HUES64 (cell line): Measurements from ENCODE around the gene HSFX1.
"Not testable (repeated sequence)": the region's sequence is repeated elsewhere in the genome, so short reads cannot be mapped to it uniquely, and the experiment has no call there.

Source experiments
- H3K27ac ChIP-seq: 2 replicates; pipeline ENCODE4 v1.7.0; 2013; ENCODE audit warnings: low read depth, low read length, inconsistent platforms
- H3K27me3 ChIP-seq: 2 replicates; pipeline ENCODE4 v1.6.1; 2013; ENCODE audit warnings: mild to moderate bottlenecking, low read length; ENCODE audit not compliant: insufficient read depth
- H3K36me3 ChIP-seq: 2 replicates; pipeline ENCODE4 v1.6.1; 2013; ENCODE audit warnings: mild to moderate bottlenecking, low read length; ENCODE audit not compliant: insufficient read depth
- H3K4me1 ChIP-seq: 2 replicates; pipeline ENCODE4 v1.6.1; 2013; ENCODE audit warnings: mild to moderate bottlenecking, low read length, moderate library complexity; ENCODE audit not compliant: insufficient read depth
- H3K4me3 ChIP-seq: 2 replicates; pipeline ENCODE4 v1.5.1; 2013; ENCODE audit warnings: mild to moderate bottlenecking, low read length, moderate library complexity
- H3K9ac ChIP-seq: 2 replicates; pipeline ENCODE4 v1.6.1; 2013; ENCODE audit warnings: mild to moderate bottlenecking, low read depth, low read length
- H3K9me3 ChIP-seq: 2 replicates; pipeline ENCODE4 v1.6.1; 2013; ENCODE audit warnings: low read depth, low read length; ENCODE audit not compliant: insufficient read depth
- WGBS: fragments of 150-250, 120-280 bp; methylation state at CpG from one replicate; pipeline ENCODE4 v1.1.7; 2013; ENCODE audit warnings: missing lambda C conversion rate; 5-methylcytosine and 5-hydroxymethylcytosine counted together

HSFX1 gene

DNA sequence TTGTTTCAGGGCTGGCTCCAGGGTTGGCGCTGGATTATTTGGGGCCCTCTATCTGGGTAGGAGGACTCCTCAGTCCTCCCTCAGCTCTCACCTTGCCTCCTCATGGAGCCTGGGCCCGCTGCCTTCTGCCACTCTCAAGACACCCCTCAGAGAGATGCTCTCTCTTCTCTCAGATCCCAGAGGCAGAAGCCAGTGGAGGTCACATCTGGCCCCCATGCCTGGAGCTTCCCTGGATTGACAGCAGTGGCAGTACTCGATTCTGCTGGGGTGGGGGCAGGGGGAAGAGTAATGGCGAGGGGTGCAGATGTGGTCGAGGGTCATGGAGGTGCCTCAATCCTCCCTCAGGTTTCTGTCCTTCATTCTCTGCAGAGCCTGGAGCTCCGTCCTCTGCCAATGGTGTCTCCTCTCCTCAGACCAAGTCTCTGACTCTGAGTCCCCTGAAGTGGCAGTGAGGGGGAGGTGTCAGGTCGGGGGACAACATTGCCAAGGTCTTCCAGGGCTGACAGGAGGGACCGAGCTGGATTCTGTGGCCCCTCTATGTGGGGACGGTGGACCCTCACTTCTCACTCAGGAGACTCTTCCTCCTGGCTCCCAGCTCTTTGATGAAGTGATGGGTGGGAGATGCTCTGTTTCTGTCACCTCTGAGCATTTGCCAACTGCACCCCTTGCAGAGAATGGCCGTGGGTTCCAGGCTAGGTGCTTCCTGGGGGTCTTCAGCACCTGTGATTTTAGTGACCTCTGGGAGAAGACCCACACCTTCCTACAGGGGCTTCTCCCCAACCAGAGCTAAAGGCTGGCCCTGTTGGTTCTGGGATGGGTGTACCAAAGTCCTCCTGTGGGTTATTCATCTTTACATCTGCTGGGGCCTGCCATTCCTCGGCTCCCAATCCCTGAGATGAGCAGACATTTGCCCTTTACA lies 10.9 kb upstream of the HSFX1 start:
- Histone ChIP-seq H3K36me3 (no peaks in the 10 kb centered on the region), H3K27ac (no peak overlapping the region), H3K9me3 (no peaks in the 10 kb centered on the region), H3K27me3 (no peaks in the 10 kb centered on the region), H3K9ac (no peak overlapping the region), H3K4me3 (no peak overlapping the region), H3K4me1 (no peaks in the 10 kb centered on the region)
- WGBS: 84% methylated on average over 5 of the region's 11 CpGs

DNA sequence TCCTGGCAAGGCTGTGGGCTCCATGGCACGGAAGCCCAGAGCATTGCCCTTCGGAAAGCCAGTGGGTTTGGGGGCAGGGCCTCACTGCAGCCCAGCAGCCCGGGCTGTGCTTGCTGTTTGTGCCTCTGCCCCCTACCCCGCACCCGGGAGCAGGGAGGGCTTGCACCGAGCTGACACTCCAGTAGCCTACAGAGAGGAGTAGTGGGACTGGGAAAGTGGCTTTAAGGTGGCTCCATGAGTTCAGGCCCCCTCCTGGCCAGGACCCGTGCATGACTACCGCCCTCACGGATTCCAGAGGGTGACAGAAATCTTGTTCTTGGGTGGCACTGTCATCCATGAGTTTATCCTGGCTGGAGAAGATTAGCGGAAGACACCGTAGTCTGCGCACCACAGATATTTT lies 3.5 kb upstream of the HSFX1 start:
- H3K4me3 ChIP-seq, H3K4me1 ChIP-seq, H3K36me3 ChIP-seq, H3K9me3 ChIP-seq, H3K27me3 ChIP-seq, H3K27ac ChIP-seq, H3K9ac ChIP-seq: not testable (repeated sequence)
- no CpG with 5 or more reads among the region's 12 CpGs for WGBS

DNA sequence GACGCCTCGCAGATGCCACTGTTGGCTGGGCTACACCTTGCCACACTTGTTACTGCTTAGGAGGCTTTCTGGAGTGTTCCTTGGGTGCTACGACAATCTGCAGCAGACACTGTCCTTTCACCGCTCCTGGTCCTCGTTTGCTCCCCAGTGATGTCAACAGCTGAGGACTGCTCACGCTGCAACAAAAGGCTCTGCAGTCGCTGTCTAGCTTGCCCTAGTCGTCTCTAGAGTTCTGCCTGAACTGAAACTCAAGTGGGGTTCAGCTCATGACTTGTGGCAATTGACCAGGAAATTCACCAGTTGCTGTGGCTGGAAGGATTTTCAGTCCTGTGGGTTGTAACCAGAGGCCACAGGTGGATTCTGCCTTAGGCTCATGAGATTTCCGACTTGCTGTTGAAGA lies 842 bp upstream of the HSFX1 start:
- H3K27ac ChIP-seq, H3K9ac ChIP-seq, H3K9me3 ChIP-seq, H3K4me1 ChIP-seq, H3K36me3 ChIP-seq, H3K4me3 ChIP-seq, H3K27me3 ChIP-seq: not testable (repeated sequence)
- WGBS: no CpG with 5 or more reads among the region's 9 CpGs

DNA sequence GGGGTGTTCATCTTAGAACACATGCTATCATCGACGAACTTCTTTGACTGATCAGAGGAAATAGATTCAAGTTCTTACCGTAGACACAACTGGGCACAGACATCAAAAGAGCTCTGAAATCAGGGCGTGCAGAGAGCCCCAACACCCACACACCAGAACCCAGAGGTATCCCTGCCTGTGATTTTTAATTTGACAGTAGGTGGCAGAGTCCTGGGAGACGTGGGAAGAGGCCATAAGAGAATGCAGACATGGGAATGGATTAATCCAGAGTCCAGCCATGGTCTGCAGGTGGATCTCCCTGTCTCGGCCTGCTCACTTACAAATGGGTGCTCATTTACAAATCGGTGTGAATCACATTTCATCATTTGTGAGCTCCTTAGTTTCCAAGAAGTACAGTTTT lies 4.1 kb downstream of the HSFX1 start:
- not testable (repeated sequence) for H3K9ac ChIP-seq, H3K36me3 ChIP-seq, H3K27me3 ChIP-seq, H3K9me3 ChIP-seq, H3K4me3 ChIP-seq, H3K4me1 ChIP-seq, H3K27ac ChIP-seq
- WGBS: no CpG with 5 or more reads among the region's 7 CpGs

DNA sequence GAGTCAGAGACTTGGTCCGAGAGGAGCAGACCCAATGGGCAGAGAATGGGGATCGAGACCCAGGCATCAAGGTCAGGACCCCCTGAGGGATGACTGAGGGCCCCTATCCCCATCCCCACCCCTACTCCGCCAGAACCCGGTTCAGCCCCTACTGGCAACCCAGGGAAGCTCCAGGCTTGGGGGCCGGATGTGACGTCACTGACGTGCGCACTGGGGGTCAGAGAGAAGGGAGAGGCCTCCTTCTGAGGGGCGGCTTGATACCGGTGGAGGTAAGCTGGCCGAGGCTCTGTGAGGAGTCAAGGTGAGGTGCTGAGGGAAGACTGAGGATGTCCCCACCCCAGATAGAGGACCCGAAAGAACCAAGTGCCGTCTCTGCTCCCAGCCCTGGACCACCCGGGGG lies 7.9 kb downstream of the HSFX1 start, which contains the start of gene MAGEA9:
Gene MAGEA9, plus strand, starts transcription at position 204 of the 400 bp plus-strand sequence. CDS start 4,281 bp downstream, outside the sequence.
- not testable (repeated sequence) for H3K9ac ChIP-seq, H3K9me3 ChIP-seq, H3K27me3 ChIP-seq, H3K36me3 ChIP-seq, H3K4me3 ChIP-seq, H3K4me1 ChIP-seq, H3K27ac ChIP-seq
- WGBS: no CpG with 5 or more reads among the region's 14 CpGs

DNA sequence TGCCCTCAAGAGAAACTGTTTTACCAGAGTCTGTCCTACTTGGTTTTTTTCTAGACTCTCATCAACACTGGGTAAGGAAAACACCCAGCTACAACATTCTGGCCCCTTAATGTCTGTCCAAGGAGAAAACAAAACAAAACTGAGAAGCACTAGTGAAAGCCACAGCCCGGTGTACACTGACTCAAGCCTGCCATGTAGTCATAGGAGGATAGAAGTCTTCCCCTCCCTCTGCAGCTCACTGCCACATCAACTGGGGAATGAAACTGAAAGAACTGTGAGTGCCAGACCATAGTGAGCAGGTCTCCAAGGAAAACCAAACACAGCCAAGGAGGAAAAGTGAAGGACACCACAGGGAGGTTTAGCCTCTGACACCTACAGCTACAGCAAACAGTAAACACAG lies 21.7 kb downstream of the HSFX1 start:
- H3K9ac ChIP-seq, H3K27ac ChIP-seq, H3K36me3 ChIP-seq, H3K27me3 ChIP-seq, H3K4me3 ChIP-seq, H3K4me1 ChIP-seq, H3K9me3 ChIP-seq: not testable (repeated sequence)
- WGBS: no CpG with 5 or more reads among the region's 1 CpG

DNA sequence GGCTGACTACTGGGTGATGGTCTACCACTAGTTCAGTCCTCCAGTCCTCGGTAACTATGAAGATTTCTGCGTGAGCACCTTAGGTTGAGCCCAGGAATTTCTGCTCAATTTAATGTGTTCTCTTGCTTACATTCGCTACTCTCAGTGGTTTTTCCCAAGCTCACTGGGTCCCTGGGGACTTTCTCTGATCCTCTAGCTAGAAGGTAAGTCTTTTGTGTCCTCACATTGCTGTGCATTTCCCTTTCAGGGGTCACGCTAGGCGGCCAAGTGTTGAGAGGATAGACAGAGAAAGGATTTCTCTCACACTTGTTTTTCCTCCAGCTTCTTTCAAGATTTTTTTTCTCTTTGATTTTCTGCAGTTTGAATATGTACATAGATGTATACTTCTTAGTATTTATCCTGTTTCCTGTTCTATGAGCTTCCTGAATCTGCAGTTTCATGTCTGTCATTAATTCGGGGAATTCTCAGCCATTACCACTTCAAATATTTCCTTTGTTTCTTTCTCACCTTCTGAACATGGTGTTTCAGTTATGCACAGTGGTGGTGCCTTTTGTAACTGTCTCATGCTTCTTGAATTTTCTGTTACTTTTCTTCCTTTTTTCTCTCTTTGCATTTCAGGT lies 25.3 kb downstream of the HSFX1 start:
- no peak overlapping the region for H3K4me3 ChIP-seq
- H3K27ac ChIP-seq: no peak overlapping the region
- no peaks in the 10 kb centered on the region for H3K27me3 ChIP-seq
- no peaks in the 10 kb centered on the region; the same call in 1 of the 2 replicates for H3K4me1 ChIP-seq
- H3K36me3 ChIP-seq: no peaks in the 10 kb centered on the region
- H3K9ac ChIP-seq: no peak overlapping the region
- no peaks in the 10 kb centered on the region for H3K9me3 ChIP-seq
- 91% methylated on average over 4 of the region's 6 CpGs for WGBS

DNA sequence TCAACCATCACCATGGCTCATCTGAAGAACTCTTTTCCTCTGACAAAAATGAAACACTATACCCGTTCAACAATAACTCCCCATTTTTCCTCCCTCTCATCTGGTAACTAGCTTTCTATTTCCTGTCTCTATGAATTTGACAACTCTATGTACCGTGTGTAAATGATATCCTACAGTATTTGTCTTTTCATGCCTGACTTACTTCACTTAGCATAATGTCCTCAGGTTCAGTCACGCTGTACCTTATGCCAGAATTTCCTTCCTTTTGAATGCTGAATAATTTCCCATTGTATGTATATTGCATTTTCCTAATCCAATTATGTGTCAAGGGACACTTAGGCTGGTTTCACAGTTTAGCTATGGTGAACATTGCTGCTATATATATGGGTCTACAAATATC lies 26.1 kb downstream of the HSFX1 start:
- Histone ChIP-seq H3K9me3 (no peaks in the 10 kb centered on the region), H3K4me3 (no peak overlapping the region), H3K36me3 (no peaks in the 10 kb centered on the region), H3K9ac (no peak overlapping the region), H3K27ac (no peak overlapping the region), H3K4me1 (no peaks in the 10 kb centered on the region; the same call in 1 of the 2 replicates), H3K27me3 (no peaks in the 10 kb centered on the region)
- 89% methylated on average over 2 of the region's 3 CpGs for WGBS

DNA sequence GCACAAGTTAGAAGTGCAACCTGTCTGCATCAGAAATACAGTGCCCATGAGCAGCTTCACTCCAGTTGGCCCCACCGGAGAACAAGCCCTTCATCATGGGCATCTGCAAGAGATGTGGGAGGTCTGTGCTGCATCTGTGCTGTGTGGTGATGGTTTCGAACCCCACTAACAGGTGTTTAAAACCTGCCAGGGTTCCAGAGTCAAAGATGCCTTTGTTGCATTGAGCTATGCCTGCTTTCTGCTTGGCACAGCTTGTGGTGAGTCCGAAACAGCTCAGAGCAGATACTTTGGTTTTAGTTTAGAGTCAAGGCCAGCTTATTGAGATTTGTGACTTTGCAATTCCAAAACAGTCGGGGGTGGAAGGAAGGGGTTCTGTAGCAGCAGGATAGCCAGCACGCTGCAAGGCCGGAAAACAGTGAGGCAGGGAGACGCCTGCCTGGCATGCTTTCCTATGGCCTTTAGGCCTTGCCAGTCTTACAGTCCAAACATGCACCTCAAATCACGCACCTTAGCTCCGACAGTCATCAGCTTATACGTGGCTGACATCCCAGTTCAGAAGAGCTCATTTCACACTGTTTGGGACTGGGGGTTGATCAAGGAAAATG lies 29.7 kb downstream of the HSFX1 start:
- no peaks in the 10 kb centered on the region; the same call in 1 of the 2 replicates for H3K4me1 ChIP-seq
- WGBS: 70% methylated on average over 10 of the region's 10 CpGs
- H3K36me3 ChIP-seq: no peaks in the 10 kb centered on the region
- H3K4me3 ChIP-seq: no peak overlapping the region
- no peak overlapping the region for H3K27ac ChIP-seq
- no peak overlapping the region for H3K9ac ChIP-seq
- H3K9me3 ChIP-seq: no peaks in the 10 kb centered on the region
- H3K27me3 ChIP-seq: no peaks in the 10 kb centered on the region

DNA sequence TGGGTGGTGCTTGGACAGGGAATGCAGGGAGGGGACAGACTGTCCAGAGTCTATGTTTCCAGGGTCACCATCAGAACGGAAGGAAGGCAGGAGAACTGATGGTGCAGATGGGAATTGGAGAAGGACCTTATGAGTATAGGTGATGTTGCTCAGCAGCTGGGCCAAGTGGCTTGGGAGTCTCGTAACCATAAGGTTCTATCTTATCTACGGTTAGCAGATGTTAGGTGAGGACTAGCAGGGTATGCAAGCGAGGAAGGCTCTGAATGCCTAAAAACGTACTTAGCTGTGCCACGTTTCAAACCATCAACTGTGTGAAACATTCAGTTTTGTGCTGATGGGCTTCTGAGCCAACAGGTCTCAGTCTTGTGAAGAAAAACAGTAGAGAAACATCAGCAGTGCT lies 30.2 kb downstream of the HSFX1 start:
- H3K27ac ChIP-seq: no peak overlapping the region
- WGBS: 94% methylated on average over 6 of the region's 6 CpGs
- no peaks in the 10 kb centered on the region for H3K9me3 ChIP-seq
- H3K36me3 ChIP-seq: no peaks in the 10 kb centered on the region
- no peak overlapping the region for H3K4me3 ChIP-seq
- no peak overlapping the region for H3K9ac ChIP-seq
- H3K27me3 ChIP-seq: no peaks in the 10 kb centered on the region
- no peaks in the 10 kb centered on the region; the same call in 1 of the 2 replicates for H3K4me1 ChIP-seq

DNA sequence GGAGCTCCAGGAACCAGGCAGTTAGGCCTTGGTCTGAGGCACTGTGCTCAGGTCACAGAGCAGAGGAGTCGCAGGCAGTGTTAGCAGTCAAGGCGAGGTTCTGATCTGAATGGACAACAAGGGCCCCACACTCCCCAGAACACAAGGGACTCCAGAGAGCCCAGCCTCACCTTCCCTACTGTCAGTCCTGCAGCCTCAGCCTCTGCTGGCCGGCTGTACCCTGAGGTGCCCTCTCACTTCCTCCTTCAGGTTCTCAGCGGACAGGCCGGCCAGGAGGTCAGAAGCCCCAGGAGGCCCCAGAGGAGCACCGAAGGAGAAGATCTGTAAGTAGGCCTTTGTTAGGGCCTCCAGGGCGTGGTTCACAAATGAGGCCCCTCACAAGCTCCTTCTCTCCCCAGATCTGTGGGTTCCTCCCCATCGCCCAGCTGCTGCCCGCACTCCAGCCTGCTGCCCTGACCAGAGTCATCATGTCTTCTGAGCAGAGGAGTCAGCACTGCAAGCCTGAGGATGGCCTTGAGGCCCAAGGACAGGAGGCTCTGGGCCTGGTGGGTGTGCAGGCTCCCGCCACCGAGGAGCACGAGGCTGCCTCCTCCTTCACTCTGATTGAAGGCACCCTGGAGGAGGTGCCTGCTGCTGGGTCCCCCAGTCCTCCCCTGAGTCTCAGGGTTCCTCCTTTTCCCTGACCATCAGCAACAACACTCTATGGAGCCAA lies 34.0 kb downstream of the HSFX1 start:
- no peaks in the 10 kb centered on the region for H3K27me3 ChIP-seq
- no peaks in the 10 kb centered on the region; the same call in 1 of the 2 replicates for H3K4me1 ChIP-seq
- 96% methylated on average over 12 of the region's 12 CpGs for WGBS
- no peak overlapping the region for H3K9ac ChIP-seq
- no peaks in the 10 kb centered on the region for H3K9me3 ChIP-seq
- H3K27ac ChIP-seq: no peak overlapping the region
- H3K4me3 ChIP-seq: no peak overlapping the region
- no peaks in the 10 kb centered on the region for H3K36me3 ChIP-seq
